OCI-LY1 (cell line): ENCODE measurements around the gene IPCEF1.

Source experiments
- H2AFZ ChIP-seq: fragments of 200-600 bp; sonication (generic), shearing (Covaris generic); 2 replicates; pipeline ENCODE4 v1.6.0; 2014; ENCODE audit warnings: antibody characterized with exemption, mild to moderate bottlenecking, low read length
- H3F3A ChIP-seq: fragments of 200-600 bp; sonication (generic), shearing (Covaris generic); 2 replicates; pipeline ENCODE4 v1.6.0; 2014; ENCODE audit warnings: mild to moderate bottlenecking, antibody characterized with exemption, low read length, moderate library complexity; ENCODE audit not compliant: insufficient read depth
- H3K27ac ChIP-seq: fragments of 200-600 bp; sonication (generic); 2 replicates; pipeline ENCODE4 v1.5.1; 2014; ENCODE audit warnings: low read length, mixed run types, mild to moderate bottlenecking, low read depth; ENCODE audit not compliant: poor library complexity, severe bottlenecking
- H3K27me3 ChIP-seq: fragments of 200-600 bp; sonication (generic); 2 replicates; pipeline ENCODE4 v1.6.0; 2014; ENCODE audit warnings: antibody characterized with exemption, mild to moderate bottlenecking, low read length, moderate library complexity; ENCODE audit not compliant: insufficient read depth
- H3K36me3 ChIP-seq: fragments of 200-600 bp; sonication (generic); 2 replicates; pipeline ENCODE4 v1.6.1; 2014; ENCODE audit warnings: mild to moderate bottlenecking, antibody characterized with exemption, low read length, moderate library complexity, mixed read lengths; ENCODE audit not compliant: insufficient read depth
- H3K4me1 ChIP-seq: fragments of 200-600 bp; sonication (generic); 2 replicates; pipeline ENCODE4 v1.5.1; 2014; ENCODE audit warnings: mild to moderate bottlenecking, low read length, moderate library complexity; ENCODE audit not compliant: insufficient read depth, severe bottlenecking
- H3K4me2 ChIP-seq: fragments of 200-600 bp; sonication (generic), shearing (Covaris generic); 2 replicates; pipeline ENCODE4 v1.6.1; 2014; ENCODE audit warnings: low read length
- H3K4me3 ChIP-seq: fragments of 200-600 bp; sonication (generic); 2 replicates; pipeline ENCODE4 v1.5.1; 2014; ENCODE audit warnings: low read length, low read depth, mild to moderate bottlenecking, mixed read lengths; ENCODE audit not compliant: poor library complexity, severe bottlenecking
- H3K79me2 ChIP-seq: fragments of 200-600 bp; shearing (Covaris generic); 2 replicates; pipeline ENCODE4 v1.6.1; 2016; ENCODE audit warnings: mixed run types, low read length, mixed read lengths; ENCODE audit not compliant: insufficient read depth
- H3K9ac ChIP-seq: fragments of 200-600 bp; sonication (generic), shearing (Covaris generic); 2 replicates; pipeline ENCODE4 v1.6.1; 2014; ENCODE audit warnings: mild to moderate bottlenecking, low read length, mixed read lengths
- H3K9me2 ChIP-seq: fragments of 200-600 bp; sonication (generic), shearing (Covaris generic); 2 replicates; pipeline ENCODE4 v1.6.1; 2014; ENCODE audit warnings: low read depth, mild to moderate bottlenecking, low read length, mixed read lengths
- H3K9me3 ChIP-seq: fragments of 200-600 bp; shearing (Covaris generic); 2 replicates; pipeline ENCODE4 v1.6.1; 2014; ENCODE audit warnings: low read length, mixed read lengths
- H4K20me1 ChIP-seq: fragments of 200-600 bp; sonication (generic), shearing (Covaris generic); 2 replicates; pipeline ENCODE4 v1.6.0; 2016; ENCODE audit warnings: mild to moderate bottlenecking, low read length; ENCODE audit not compliant: insufficient read depth
- EZH2 ChIP-seq: fragments of 200-600 bp; sonication (generic), shearing (Covaris generic); IDR thresholded peaks from 2 replicates; pipeline ENCODE4 v1.8.0; 2017; ENCODE audit warnings: borderline replicate concordance, mixed run types, mild to moderate bottlenecking, antibody characterized with exemption, low read length, moderate library complexity, mixed read lengths
- TF ChIP-seq, protein P1 (sequence below): fragments of 200-600 bp; sonication (generic), shearing (Covaris generic); IDR thresholded peaks from 2 replicates; pipeline ENCODE4 v1.5.1; 2017; ENCODE audit warnings: mild to moderate bottlenecking, antibody characterized with exemption, low read length, moderate library complexity, mixed read lengths

IPCEF1 gene

GRCh38 chr6:154252678-154253077 lies 103.9 kb downstream of the IPCEF1 start:
- no peak overlapping the region for H3K4me3 ChIP-seq
- no peak overlapping the region for H2AFZ ChIP-seq
- H3K36me3 ChIP-seq: no peaks in the 10 kb centered on the region
- no peaks in the 10 kb centered on the region for H3K9me3 ChIP-seq
- H4K20me1 ChIP-seq: no peaks in the 10 kb centered on the region
- no peaks in the 10 kb centered on the region for H3K9me2 ChIP-seq
- no peak overlapping the region for H3K4me2 ChIP-seq
- no peaks in the 10 kb centered on the region for H3F3A ChIP-seq
- no peaks in the 10 kb centered on the region for H3K27me3 ChIP-seq
- H3K79me2 ChIP-seq: no peaks in the 10 kb centered on the region
- H3K27ac ChIP-seq: no peak overlapping the region
- no peaks in the 10 kb centered on the region for H3K4me1 ChIP-seq
- TF ChIP-seq EZH2: no peak
- TF ChIP-seq, protein P1, sequence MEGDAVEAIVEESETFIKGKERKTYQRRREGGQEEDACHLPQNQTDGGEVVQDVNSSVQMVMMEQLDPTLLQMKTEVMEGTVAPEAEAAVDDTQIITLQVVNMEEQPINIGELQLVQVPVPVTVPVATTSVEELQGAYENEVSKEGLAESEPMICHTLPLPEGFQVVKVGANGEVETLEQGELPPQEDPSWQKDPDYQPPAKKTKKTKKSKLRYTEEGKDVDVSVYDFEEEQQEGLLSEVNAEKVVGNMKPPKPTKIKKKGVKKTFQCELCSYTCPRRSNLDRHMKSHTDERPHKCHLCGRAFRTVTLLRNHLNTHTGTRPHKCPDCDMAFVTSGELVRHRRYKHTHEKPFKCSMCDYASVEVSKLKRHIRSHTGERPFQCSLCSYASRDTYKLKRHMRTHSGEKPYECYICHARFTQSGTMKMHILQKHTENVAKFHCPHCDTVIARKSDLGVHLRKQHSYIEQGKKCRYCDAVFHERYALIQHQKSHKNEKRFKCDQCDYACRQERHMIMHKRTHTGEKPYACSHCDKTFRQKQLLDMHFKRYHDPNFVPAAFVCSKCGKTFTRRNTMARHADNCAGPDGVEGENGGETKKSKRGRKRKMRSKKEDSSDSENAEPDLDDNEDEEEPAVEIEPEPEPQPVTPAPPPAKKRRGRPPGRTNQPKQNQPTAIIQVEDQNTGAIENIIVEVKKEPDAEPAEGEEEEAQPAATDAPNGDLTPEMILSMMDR: no peak
- H3K9ac ChIP-seq: no peak overlapping the region

DNA sequence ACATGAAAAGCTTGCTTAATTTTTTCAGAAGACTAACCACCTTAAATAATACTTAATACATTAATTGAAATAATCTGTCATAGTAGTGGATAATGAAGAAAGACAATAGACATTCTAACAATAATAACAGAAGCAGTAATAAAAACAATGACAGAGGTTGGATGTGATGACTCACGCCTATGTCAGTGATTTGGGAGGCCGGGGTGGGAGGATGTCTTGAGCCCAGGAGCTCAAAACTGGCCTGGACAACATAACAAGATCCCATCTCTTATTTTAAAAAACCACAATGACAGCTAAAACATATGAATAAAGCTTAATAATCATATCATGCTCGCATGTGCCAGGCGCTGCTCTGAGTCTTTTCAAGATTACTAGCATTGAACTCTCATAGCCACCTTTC lies 105.5 kb downstream of the IPCEF1 start:
- no peak overlapping the region for H3K4me3 ChIP-seq
- H3K79me2 ChIP-seq: no peaks in the 10 kb centered on the region
- H3F3A ChIP-seq: no peaks in the 10 kb centered on the region
- H4K20me1 ChIP-seq: no peaks in the 10 kb centered on the region
- no peak overlapping the region for H3K9ac ChIP-seq
- TF ChIP-seq, protein P1: no peak
- no peak for TF ChIP-seq EZH2
- no peaks in the 10 kb centered on the region for H3K4me1 ChIP-seq
- H3K27ac ChIP-seq: no peak overlapping the region
- H3K4me2 ChIP-seq: no peak overlapping the region
- no peaks in the 10 kb centered on the region for H3K9me2 ChIP-seq
- H3K27me3 ChIP-seq: no peaks in the 10 kb centered on the region
- H3K36me3 ChIP-seq: no peaks in the 10 kb centered on the region
- H2AFZ ChIP-seq: no peak overlapping the region
- no peaks in the 10 kb centered on the region for H3K9me3 ChIP-seq

DNA sequence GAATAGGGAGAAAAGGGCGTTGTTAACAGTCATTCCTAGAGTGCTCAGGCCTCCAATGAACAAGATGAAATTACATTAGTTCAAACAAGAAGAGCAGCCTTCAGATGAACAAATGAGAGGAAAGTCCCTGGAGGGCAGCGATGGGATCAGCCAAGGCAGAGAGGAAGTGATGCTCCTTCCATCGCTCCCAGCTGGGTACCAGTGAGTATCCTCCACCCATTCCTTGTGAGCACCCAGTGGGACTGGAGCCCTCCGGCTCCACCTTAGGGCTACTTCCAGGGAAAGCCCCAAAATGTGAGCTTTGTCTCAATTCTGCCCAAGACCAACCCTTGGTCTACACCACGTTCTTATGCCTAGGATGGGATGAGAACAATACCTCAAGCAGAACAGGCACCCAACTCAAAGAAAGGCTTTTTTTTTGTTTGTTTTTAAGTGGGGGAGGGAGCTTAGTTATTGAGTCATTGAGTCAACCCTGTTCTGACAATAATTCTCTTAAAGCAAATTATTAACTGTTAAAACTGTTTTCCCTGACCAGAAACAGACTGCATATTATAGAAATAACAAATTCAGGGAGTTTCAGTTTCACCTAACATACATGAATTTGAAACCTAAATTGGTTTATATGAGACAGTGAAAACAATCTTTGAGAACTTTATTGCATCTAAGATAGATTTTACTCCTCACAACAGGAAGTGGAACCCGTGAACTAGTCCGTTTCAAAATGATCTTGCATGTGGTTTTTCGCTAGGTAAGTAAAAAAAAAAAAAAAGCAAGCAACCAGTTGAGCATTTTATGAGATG lies 106.9 kb downstream of the IPCEF1 start:
- no peaks in the 10 kb centered on the region for H3K9me3 ChIP-seq
- no peak overlapping the region for H2AFZ ChIP-seq
- TF ChIP-seq, protein P1: no peak
- no peak for TF ChIP-seq EZH2
- H3K27ac ChIP-seq: no peak overlapping the region
- H3F3A ChIP-seq: no peaks in the 10 kb centered on the region
- H4K20me1 ChIP-seq: no peaks in the 10 kb centered on the region
- H3K4me2 ChIP-seq: no peak overlapping the region
- H3K36me3 ChIP-seq: no peaks in the 10 kb centered on the region
- H3K4me1 ChIP-seq: no peaks in the 10 kb centered on the region
- no peaks in the 10 kb centered on the region for H3K79me2 ChIP-seq
- no peaks in the 10 kb centered on the region for H3K27me3 ChIP-seq
- H3K4me3 ChIP-seq: no peak overlapping the region
- H3K9ac ChIP-seq: no peak overlapping the region
- H3K9me2 ChIP-seq: no peaks in the 10 kb centered on the region
